NCI-H460 (cell line): ENCODE data around the gene HELZ2. TPM values are rescaled to one million over a fixed set of nuclear protein-coding genes. Genes with fewer than 3 reads are reported as not detected.
"Not testable (repeated sequence)": the region's sequence is repeated elsewhere in the genome, so short reads cannot be mapped to it uniquely, and the experiment has no call there.

Experiments
- DNase-seq: peaks from one replicate; pipeline ENCODE4 v3.0.0-alpha.2; 2016; ENCODE audit warnings: low read depth; ENCODE audit errors: extremely low read depth
- total RNA-seq: library from RNA; depleted of rRNA; stranded (reverse); fragments of >200 nt; shearing (Covaris generic); gene quantifications from 2 replicates; pipeline ENCODE4 v1.2.3, GENCODE V29; 2014

HELZ2 gene
- total RNA-seq, 1 experiment from 2014 or later, result 10.1 TPM

GRCh38 chr20:63565699-63566335 is 8.2 kb downstream of the HELZ2 start:
- no peak for DNase-seq

DNA sequence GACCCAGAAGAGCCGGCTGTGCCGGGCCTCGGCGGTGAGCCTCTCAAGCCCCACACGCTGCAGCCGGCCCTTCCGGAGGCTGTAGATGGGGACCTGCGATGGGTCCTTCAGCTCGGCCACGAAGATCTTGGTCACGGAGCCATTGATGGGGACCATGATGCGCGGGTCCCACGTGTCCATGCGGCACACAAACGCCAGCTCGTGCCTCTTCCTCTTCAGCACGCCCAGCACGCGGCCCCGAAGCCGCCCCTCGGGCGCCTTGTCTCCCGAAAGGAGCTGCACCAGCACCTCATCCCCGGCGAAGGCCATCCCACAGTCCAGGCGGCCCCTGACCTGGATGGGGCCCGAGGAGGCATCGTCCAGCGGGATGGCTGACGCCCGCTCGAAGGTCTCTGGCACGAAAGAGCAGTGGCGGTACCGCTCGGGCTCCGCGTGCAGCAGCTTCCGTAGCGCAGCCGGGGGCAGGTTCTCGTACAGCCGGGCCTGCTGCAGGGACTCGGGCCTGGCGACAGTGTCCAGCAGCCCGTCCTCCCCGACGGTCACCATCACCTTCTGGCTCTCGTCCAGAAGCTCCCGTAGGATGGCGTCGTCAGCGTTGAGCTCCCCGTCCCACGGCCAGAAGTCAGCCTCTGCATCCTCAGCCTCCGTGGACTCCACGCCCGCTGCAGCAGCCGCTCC is 8.9 kb downstream of the HELZ2 start:
- no peak for DNase-seq

DNA sequence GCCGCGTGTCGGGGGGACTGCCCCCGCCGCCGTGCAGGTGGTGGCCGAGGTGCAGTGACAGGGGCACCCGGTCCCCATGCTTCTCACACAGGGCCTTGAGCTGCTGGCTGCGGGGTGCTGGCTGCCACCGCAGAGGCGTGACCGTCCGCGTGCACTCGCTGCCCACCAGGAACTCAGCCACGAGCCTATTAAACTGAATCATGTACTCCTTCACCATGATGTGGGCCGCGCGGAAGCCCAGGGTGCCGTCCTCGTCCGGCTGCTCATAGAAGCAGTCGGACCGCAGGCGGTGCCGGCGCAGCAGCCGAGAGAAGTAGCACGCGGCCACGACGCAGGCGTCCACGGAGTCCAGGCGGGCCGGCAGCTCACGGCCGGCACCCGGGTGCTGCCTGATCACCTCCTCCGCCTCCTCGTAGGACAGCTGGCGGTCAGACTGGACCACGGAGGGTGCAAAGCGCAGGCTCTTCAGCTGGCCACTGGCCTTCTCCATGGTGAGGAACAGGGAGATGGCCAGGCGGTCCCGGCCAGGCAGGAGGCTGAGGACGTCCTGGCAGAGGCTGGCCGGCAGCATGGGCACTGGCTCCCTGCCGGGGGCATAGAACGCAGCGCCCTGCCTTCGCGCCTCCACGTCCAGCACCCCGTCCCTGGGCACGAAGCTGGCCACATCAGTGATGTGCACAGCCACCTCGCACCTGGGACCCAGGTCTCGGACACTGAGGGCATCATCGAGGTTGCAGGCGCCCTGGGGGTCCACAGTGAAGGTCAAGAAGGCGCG is 9.8 kb downstream of the HELZ2 start:
- no peak for DNase-seq

GRCh38 chr20:63563225-63563935 is 10.7 kb downstream of the HELZ2 start:
- DNase-seq, result no peak

DNA sequence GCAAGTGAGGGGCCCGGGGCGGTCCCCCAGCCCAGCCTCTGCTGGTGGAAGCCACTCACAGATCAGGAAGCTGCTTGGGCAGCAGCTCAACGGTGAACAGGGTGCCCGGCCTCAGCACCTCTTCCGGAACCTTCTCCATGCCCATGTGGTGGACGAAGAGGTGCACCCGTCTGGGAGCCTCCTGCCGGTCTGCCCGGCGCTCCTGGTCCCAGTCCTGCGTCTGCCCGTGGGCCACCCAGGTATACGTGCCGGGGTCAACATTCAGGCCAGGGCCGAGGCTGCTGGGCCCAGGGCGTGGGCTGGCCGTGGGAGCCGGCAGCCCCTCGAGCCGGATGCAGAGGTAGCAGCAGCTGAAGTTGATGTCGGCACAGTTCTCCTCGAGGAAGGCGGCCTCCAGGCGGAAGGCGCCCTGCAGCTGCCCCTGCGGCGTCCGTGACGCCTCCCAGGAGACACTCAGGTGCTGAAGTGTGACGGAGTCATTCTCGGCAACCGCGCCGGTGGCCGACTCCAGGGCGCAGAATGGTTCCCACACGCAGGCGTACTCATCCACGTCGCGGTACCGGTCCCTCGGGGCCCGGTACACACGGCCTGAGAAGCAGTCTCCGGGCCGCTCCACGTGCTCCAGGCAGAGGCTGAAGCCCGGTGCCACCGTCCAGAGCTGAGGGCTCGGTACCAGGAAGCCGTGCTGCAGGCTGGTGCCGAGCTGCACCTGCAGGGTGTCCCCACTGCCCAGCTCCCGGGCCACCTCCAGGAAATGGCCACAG is 11.4 kb downstream of the HELZ2 start:
- no peak for DNase-seq

- no peak for DNase-seq
These were observed 12.2 kb downstream of the HELZ2 start for GRCh38 chr20:63561624-63562396.

GRCh38 chr20:63560856-63561609 is 13.0 kb downstream of the HELZ2 start:
- DNase-seq, result no peak

DNA sequence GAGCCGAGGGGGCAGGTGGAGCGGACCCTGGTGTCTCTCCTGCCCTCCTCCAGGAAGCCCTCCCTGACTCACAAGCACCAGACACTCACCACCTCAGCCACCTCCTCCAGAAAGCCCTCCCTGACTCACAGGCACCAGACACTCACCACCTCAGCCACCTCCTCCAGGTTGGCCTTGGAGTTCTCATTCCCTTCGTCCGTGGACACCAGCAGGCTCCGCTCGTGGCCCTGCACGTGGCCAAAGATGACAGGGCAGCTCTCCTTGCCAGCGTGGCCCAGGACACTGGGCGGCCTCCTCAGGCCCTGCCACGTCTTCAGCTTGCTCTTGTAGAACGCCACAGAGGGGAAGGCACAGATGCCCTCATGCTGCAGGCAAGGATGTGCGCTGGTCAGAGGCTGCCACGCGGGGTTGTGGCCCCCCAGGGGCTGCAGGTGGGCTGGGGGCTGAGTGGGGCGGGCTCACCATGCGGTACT is 13.7 kb downstream of the HELZ2 start:
- DNase-seq, result no peak

GRCh38 chr20:63559485-63560332 is 14.3 kb downstream of the HELZ2 start:
- not testable (repeated sequence) for DNase-seq

DNA sequence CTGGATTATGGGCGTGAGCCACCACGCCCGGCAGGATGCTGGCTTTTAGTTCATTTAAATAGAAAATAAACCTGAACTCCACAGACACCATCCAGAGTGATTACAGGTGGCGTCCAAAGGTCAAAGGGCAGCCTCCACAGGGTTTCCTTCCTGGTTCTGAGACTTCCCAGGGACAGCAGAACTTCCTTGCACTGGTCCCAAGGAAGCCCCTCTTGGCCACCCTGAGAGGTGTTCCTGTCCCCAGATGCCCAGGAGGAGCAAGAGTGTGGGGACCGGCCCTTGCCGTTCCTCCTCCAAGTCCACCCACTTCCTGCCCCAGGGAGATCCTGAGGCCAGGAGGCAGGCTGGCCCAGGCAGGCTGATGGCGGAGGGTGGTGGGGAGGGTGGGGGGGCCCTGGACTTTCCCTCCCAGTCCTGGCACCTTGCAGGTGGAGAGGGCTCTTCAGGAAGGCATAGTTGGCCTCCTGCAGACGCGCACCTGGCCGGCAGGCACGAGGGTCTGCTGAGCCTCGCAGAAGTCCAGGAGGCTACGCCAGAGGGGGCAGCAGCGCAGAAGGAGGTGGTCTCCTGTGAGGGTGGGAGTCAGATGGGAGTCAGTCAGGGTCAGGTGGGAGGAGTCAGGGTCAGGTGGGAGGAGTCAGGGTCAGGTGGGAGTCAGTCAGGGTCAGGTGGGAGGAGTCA is 15.1 kb downstream of the HELZ2 start:
- no peak for DNase-seq

- DNase-seq, result no peak
These were observed 16.6 kb downstream of the HELZ2 start for GRCh38 chr20:63557481-63557891.

GRCh38 chr20:63556873-63557478 is 17.1 kb downstream of the HELZ2 start:
- no peak for DNase-seq

DNA sequence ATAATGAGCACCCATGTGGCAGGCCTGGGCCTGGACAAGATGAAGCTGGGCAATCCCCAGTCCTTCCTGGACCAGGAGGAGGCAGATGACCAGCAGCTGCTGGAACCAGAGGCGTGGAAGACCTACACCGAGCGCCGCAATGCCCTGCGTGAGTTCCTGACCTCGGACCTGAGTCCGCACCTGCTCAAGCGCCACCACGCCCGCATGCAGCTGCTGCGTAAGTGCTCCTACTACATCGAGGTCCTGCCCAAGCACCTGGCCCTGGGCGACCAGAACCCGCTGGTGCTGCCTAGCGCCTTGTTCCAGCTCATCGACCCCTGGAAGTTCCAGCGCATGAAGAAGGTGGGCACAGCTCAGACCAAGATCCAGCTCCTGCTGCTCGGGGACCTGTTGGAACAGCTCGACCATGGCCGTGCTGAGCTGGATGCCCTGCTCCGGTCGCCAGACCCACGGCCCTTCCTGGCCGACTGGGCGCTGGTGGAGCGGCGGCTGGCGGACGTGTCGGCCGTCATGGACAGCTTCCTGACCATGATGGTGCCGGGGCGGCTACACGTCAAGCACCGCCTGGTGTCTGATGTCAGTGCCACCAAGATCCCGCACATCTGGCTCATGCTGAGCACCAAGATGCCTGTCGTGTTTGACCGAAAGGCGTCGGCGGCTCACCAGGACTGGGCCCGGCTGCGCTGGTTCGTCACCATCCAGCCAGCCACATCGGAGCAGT is 18.2 kb downstream of the HELZ2 start:
- no peak for DNase-seq

DNA sequence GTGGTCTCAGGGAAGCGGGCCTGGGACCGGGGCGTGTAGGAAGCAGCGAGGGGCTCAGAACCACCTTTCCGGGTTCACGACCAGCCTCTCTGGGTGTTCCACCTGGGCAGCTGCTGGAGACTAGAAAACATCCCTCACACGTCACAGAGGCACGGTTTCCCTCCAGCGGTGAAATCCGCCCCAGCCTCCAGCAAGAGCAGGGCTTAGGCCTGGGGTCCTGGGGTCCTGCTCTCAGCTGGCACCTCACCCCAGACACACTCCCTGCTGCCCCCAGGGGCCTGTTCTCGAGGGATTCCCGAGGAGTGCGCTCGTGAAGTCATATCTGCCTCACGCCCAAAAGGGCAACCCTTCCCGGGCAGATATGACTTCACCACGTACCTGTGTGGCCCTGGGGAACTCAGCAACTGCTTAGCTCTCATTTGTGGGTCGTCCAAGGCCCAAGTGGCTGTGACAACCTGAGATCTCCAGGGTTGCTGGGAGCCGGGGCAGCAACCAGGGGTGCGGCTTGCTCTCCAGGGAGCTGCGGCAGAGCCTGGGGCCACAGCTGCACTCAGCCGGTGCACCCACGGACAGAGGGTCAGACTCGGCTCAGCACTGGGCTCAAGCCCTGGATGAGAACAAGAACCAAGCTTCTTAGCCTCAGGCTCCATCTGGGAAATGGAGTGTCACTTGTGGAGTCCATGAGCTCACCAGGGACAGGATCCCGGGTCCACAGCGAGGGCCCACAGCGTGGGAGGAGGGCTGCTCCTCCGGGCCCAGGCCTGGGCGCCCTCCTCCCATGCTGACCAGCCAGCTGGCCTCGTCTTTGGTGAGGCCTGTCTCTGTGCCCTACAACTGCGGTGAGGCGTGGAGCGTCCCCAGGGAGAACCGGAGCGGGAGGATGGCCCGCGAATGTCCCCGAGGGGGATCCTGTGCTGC is 19.4 kb downstream of the HELZ2 start:
- DNase-seq, result no peak

GRCh38 chr20:63553933-63554290 is 20.1 kb downstream of the HELZ2 start, which contains the start of gene FNDC11:
Gene FNDC11 (plus strand): TSS chr20:63554159. CDS start chr20:63555664, 1,505 bp downstream.
- DNase-seq, result no peak
